HG03565 (cell line): ENCODE results near the gene HS3ST5.

Experiments used
- ATAC-seq: cut with Tn5 transposase; IDR thresholded peaks from one replicate; pipeline ENCODE4 v1.9.1; 2021; ENCODE audit warnings: mild to moderate bottlenecking, moderate library complexity; ENCODE audit not compliant: unreplicated experiment

The HS3ST5 gene

GRCh38 chr6:114342826-114343781 lies at the start of gene HS3ST5:
Gene HS3ST5, minus strand, starts transcription at chr6:114343023. Its CDS starts 280,178 bp downstream, at chr6:114062845.
- no peak for ATAC-seq

DNA sequence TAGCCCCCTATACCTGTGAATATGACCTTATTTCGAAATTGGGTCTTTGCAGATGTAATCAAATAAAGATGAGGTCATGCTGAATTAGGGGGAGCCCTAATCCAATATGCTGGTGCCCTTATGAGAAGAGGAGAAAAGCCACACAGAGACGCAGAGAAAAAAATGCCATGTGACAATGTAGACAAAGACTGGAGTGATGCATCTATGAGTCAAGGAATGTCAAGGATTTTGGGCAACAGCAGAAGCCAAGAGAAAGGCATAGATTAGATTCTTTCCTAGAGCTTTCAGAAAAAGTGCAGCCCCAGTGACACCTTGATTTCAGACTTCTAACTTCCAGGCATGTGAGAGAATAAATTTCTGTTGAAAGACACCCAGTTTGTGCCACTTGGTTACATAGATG lies 47.4 kb upstream of the HS3ST5 start:
- ATAC-seq: no peak

- no peak for ATAC-seq
These were observed 46.3 kb upstream of the HS3ST5 start for GRCh38 chr6:114389111-114389510.

DNA sequence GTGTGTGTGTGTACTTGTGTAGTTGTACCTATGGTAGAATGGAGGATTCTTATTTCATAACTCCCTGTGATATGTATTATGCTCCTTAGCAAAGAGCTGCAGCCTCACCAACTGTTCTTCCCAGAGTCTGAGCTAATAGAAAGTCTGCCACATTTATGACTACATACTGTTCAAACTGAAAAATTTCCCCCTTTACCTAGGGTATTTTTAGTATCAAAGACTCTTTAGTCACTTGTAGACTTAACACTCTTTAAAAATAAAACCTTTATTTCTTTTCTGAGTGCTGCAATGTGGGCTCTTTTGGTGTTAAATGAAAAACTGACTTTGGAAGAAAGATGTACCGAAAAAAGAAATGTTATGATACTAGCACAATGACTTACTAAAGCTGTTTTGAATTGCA lies 39.6 kb upstream of the HS3ST5 start:
- ATAC-seq: no peak

- ATAC-seq: no peak
These were observed 35.1 kb upstream of the HS3ST5 start for GRCh38 chr6:114377881-114378280.

DNA sequence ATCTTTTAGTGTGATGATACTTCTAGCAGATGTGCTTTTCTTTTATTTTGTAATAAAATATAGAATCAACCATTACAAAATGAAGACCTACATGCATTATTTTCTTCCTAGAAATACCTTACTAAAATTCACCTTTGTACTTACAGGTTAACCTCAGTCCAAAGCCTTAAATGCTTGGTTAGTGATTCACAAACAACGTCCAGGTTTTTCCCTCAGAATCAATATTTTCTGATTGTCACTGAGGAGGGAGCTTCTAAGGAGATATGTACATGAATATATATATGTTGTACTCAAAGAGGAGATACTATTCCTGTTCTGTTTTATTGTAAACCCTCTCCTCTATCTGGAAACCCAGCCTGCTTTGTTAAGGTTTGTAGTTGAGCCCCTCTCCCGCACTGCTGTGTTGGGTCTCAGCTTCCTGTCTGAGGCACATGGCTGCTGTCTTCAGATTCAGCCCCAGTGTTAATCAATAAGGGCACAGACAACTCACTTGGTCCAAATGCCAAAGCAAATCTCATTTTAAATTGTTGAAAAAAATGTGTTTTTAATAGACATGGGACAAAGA lies 33.9 kb upstream of the HS3ST5 start:
- no peak for ATAC-seq

DNA sequence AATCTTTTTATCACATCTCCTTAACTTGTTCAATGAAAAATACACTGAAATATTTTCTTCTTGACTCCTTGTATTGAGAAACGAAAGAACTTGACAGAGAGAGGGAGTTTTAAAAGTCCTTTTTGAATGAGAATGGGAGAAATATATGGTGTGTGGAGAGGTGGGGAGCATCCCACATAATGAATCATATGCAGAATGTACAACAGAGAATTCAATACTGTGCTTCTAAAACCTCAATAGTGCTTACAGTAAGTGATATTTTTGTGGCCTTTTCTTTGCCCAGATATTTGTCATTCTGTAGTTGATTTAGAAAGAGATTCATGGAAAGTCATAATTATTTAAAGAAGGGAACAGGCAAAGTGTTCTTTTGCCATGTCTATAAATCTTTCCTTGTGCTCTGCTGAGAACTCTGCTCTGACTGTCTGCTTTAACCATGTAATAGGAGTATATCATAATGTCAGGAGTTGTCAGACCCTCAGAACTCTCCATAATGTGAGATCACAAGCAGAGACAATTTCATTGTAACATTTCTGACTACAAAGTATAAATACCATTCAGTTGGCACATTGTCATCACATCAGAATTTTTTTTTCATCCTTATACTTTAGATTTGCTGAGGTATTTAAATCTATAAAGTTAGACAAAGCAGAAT lies 32.8 kb upstream of the HS3ST5 start:
- no peak for ATAC-seq

DNA sequence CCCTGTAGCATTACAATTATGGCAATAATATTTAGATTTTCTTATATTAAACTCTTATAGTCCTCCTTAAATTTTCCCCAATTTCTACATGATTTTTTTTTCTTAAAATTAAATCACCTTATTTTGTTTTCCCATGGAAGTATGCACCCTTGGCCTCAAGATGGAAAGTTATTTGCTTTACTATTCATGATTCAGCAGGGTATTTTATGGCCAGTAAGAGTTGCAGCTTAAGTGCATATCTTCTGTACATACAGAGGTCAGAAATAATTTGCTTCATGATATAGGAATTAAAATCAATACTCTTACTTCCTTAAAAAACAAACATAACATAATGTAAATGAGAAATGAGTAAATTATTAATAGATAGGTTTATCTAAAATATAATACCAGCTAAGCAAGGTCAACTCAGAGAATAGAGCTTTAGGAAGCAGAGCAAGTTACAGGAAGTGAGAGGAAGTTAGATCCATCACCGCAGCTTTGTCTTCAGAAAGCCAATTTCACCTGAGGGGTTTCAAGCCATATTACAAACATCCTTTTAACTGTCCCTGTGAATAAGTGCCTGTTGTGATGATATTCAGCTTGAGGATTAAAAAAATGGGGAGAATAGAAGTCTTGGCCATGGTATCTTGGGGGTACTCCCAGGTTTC lies 24.6 kb upstream of the HS3ST5 start:
- no peak for ATAC-seq

DNA sequence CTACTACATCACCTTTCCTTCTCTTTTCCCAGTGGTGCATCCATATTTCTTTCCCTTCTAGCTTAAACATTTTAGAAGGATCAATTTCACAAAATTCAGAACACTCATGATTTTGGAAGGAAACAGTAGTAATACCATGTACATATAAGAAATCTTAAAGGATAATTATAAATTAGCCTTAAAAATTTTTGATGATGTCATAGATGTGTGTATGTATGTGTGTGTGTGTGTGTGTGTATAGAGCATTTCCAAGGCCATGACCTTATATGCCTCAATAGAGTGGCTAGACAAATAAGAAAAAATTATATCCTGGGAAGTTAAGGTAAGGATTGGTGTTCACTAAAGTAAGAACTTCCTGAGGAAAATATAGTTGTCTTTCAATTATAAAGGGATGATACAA lies 24.1 kb upstream of the HS3ST5 start:
- ATAC-seq: no peak

- no peak for ATAC-seq
These were observed 21.5 kb upstream of the HS3ST5 start for GRCh38 chr6:114364301-114364700.

- ATAC-seq: no peak
These were observed 20.1 kb upstream of the HS3ST5 start for GRCh38 chr6:114362957-114363356.

GRCh38 chr6:114362396-114362795 lies 19.6 kb upstream of the HS3ST5 start:
- ATAC-seq: no peak

GRCh38 chr6:114361036-114361435 lies 18.2 kb upstream of the HS3ST5 start:
- ATAC-seq: no peak

- no peak for ATAC-seq
These were observed 12.5 kb upstream of the HS3ST5 start for GRCh38 chr6:114355300-114355699.

GRCh38 chr6:114354482-114354881 lies 11.7 kb upstream of the HS3ST5 start:
- ATAC-seq: no peak

- no peak for ATAC-seq
These were observed 3.6 kb upstream of the HS3ST5 start for GRCh38 chr6:114346451-114346850.

GRCh38 chr6:114344971-114345275 lies 2.1 kb upstream of the HS3ST5 start:
- no peak for ATAC-seq

GRCh38 chr6:114344246-114344970 lies 1.6 kb upstream of the HS3ST5 start:
- no peak for ATAC-seq

DNA sequence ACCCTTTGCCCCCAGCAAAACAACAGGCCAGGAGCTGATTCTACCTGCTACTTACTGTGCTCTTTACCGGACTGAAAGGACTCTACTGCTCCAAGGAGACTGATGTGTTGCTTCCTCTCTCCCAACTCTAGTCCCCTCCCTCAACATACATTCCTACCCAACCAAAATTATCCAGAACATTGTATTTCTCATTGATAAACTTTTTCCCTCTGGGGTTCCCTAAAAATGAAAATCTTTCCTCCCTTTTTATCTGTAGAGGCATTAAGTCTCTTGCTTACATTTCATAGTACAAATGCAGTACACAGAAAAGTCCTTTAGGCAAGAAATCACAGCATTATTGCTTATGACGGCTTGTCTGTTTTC lies 940 bp upstream of the HS3ST5 start:
- ATAC-seq: no peak

- no peak for ATAC-seq
These were observed 567 bp downstream of the HS3ST5 start for GRCh38 chr6:114342086-114342825.
